Loucy (cell line): Measurements from ENCODE around the gene ADAM22.

Experiments used
- CTCF ChIP-seq: fragments of 200-600 bp; sonication (generic); conservative IDR thresholded peaks from 2 replicates; pipeline ENCODE4 v1.5.1; 2014; ENCODE audit warnings: mild to moderate bottlenecking, antibody characterized with exemption, low read length
- EZH2phosphoT487 ChIP-seq: fragments of 200-600 bp; IDR thresholded peaks from 2 replicates; pipeline ENCODE4 v1.6.1; 2018; ENCODE audit warnings: antibody characterized with exemption, mild to moderate bottlenecking, moderate library complexity, borderline replicate concordance

DNA sequence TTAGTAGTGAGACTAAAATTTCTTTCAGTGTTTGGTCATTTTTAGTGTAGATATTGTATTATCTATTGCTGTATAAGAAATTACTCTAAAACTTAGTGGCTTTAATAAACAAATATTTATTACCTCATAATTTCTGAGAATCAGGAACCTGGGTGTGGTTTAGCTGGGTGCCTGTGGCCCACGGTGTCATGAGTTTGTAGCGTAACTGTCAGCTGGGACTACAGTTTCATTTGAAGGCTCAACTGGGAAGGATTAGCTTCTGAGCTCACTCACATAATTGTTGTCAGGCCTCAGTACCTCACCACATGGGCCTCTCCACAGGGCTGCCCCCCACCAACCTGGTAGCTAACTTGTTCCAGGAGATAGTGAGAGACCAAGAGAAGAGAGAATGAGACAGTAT is 187.3 kb downstream of the ADAM22 start:
- TF ChIP-seq CTCF: no peak
- no peak for TF ChIP-seq EZH2phosphoT487
